GM12864 (cell line): ENCODE data around the gene PPIL1.

Experiments
- DNase-seq: peaks from one replicate; pipeline ENCODE4 v3.0.0-alpha.2; 2011; ENCODE audit warnings: low read depth
- H3K4me3 ChIP-seq: 2 replicates; pipeline ENCODE4 v1.5.1; 2011; ENCODE audit warnings: mild to moderate bottlenecking, low read depth, low read length, control low read depth
- CTCF ChIP-seq: IDR thresholded peaks from 2 replicates; pipeline ENCODE4 v1.5.1; 2011; ENCODE audit warnings: low read depth, mild to moderate bottlenecking, moderate library complexity, low read length, control low read depth, inconsistent platforms; ENCODE audit errors: missing control alignments

The PPIL1 gene

GRCh38 chr6:36874443-36875249 lies at the start of gene PPIL1:
PPIL1 (minus strand) TSS chr6:36874803; CDS start chr6:36874772, 31 bp downstream.
- DNase-seq = peak; percentile 75
- peak; percentile 2 for TF ChIP-seq CTCF
- peak within 1 kb of the TSS; percentile 87 for H3K4me3 ChIP-seq

GRCh38 chr6:36924131-36924530 lies 49.5 kb upstream of the PPIL1 start:
- TF ChIP-seq CTCF = no peak
- DNase-seq = no peak
- H3K4me3 ChIP-seq = no peak overlapping the region

GRCh38 chr6:36920546-36920945 lies 45.9 kb upstream of the PPIL1 start:
- no peak overlapping the region for H3K4me3 ChIP-seq
- TF ChIP-seq CTCF = no peak
- no peak for DNase-seq

GRCh38 chr6:36920049-36920448 lies 45.4 kb upstream of the PPIL1 start:
- H3K4me3 ChIP-seq = no peak overlapping the region
- TF ChIP-seq CTCF = no peak
- no peak for DNase-seq

GRCh38 chr6:36917541-36918193 lies 43.1 kb upstream of the PPIL1 start:
- no peak overlapping the region for H3K4me3 ChIP-seq
- TF ChIP-seq CTCF = no peak
- no peak for DNase-seq

- H3K4me3 ChIP-seq = no peak overlapping the region
- DNase-seq = no peak
- no peak for TF ChIP-seq CTCF
Observed at GRCh38 chr6:36916126-36916525, 41.5 kb upstream of the PPIL1 start.
